Hypothalamus (tissue), 51 donors: ENCODE measurements around the gene TMEM59L.
"Not testable (repeated sequence)": the region's sequence is repeated elsewhere in the genome, so short reads cannot be mapped to it uniquely, and the experiment has no call there.

ENCODE experiments used
- DNase-seq, 51 donors: peaks; one replicate each; lab custom pipeline; 2025; lab: John Stamatoyannopoulos, UW

The TMEM59L gene

GRCh38 chr19:18612772-18613588, at the start of gene TMEM59L:
TSS of gene TMEM59L (plus strand) at chr19:18612870. CDS start at chr19:18612959, 89 bp downstream.
- DNase-seq: peak in 42 of 51 donors; percentile 8 to 77 (median 43)

- DNase-seq: no peak
Observed at GRCh38 chr19:18566953-18567352, 45.7 kb upstream of the TMEM59L start.

DNA sequence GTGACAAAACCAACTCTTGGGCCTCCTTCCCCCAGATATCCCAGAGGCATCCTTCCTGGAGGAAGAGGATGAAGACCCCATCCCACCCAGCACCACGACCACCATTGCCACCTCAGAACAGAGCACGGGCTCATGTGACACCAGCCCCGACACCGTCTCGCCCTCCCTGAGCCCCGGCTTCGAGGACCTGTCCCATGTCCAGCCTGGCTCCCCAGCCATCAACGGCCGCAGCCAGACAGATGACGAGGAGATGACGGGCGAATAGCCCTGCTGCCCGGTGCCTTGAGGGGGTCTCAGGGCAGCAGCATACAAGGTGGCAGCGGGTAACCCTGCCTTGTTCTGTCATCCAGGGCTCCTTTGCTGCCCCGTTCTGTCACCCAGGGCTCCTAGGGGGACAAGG, 44.3 kb upstream of the TMEM59L start:
- no peak for DNase-seq

DNA sequence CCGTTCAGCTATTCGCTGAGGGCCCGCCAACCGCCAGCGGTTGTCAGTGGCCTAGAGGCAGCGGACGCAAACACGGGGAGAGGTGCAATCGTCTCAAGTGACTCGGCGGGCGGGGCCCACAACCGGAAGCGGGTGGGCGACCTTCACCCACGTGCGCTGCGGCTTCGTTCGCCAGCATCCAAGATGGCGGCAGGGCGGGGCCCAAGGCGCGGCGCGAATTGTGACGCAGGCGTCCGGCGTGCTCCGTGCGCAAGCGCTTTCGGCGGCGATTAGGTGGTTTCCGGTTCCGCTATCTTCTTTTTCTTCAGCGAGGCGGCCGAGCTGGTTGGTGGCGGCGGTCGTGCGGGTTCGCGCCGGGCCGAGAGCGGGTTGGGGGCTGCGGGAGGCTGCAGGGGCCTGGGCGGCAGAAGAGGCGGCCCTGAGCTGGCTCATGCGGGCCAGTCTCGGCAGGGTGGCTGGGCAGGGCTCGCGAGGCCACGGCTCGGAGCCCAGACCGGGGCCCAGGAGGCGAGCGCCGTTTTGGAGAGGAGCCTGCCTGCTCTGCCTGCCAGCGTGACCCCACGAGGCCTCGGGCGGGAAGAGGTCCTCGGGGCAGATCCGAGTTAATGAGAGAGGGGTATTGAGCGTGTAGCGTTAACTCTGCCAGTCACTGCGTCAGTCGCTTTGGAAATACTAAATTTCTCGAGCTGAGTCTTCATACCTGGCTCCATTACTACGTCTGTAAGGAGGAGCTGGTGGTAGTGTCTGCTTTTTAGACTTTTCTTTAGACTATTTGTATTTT, 40.9 kb upstream of the TMEM59L start, which contains the start of gene UBA52:
Gene UBA52 (plus strand): TSS at position 294 of the 781 bp plus-strand sequence. CDS start 1,444 bp downstream, outside the sequence.
- peak; percentile 43 to 99 (median 96) for DNase-seq

DNA sequence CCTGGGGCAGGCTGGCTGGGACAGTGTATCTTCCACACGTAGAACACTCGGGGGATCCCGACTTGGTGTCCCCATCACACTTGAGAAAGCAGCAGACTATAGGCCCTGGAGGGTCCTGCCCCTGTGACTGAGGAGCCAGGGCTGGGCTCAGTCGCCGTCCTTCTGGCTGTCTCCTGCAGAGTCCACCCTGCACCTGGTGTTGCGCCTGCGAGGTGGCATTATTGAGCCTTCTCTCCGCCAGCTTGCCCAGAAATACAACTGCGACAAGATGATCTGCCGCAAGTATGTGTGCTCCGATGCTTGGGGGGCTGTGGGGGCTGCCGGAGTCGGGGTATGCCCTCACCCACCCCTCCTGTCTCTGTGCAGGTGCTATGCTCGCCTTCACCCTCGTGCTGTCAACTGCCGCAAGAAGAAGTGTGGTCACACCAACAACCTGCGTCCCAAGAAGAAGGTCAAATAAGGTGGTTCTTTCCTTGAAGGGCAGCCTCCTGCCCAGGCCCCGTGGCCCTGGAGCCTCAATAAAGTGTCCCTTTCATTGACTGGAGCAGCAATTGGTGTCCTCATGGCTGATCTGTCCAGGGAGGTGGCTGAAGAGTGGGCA, 37.9 kb upstream of the TMEM59L start:
- DNase-seq: no peak

- no peak for DNase-seq
Observed at GRCh38 chr19:18576383-18576782, 36.3 kb upstream of the TMEM59L start.

GRCh38 chr19:18577365-18577914, 35.2 kb upstream of the TMEM59L start:
- DNase-seq: no peak

GRCh38 chr19:18580311-18580710, 32.4 kb upstream of the TMEM59L start:
- DNase-seq: no peak

DNA sequence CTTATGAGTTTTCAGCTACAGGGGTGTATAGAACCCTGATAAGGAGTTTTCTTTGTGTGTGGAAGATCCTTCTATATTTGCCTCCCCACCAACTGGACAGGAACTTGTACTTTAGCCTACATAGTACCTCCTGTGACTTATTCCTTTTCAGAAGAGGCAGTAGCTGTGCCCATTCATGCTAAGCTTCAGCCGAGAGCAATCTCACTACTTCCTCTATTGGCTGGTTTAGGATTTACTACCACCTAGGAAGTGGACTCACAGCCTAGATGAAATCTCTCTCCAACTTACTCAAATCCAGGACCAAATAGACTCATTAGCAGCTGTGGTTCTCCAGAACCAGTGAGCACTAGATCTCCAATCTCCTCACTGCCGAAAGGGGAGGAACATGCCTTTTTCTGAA, 26.4 kb upstream of the TMEM59L start:
- DNase-seq: no peak

- DNase-seq: no peak
Observed at GRCh38 chr19:18587561-18587960, 25.1 kb upstream of the TMEM59L start.

DNA sequence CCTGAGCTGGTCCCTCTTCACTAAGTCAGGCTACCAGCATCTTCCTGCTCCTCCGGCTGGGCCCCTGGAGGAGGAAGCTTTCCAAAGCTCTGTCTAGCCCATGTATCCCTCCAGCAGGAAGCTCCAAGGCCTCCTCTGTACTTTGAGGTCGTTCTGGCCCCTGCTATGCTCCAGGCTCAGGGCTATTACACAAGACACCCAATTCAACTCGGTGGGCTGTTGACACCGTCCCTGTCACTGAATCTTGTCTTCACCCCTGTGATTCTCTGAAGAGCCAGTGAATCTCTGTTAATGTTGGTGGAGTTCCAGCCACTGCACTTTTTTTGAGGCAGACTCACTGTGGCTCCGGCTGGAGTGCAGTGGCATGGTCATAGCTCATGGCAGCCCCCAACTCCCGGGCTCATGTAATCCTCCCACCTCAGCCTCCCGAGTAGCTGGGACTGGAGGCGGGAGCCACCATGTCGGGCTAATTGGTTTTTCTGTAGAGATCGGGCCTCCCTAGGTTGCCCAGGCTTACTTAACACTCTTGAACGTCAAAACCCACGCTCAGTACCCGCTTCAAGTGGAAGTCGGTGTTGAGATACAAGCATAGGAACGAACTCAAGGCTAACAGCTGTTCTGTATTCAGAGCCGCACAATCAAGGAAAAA, 24.6 kb upstream of the TMEM59L start:
- DNase-seq: no peak

DNA sequence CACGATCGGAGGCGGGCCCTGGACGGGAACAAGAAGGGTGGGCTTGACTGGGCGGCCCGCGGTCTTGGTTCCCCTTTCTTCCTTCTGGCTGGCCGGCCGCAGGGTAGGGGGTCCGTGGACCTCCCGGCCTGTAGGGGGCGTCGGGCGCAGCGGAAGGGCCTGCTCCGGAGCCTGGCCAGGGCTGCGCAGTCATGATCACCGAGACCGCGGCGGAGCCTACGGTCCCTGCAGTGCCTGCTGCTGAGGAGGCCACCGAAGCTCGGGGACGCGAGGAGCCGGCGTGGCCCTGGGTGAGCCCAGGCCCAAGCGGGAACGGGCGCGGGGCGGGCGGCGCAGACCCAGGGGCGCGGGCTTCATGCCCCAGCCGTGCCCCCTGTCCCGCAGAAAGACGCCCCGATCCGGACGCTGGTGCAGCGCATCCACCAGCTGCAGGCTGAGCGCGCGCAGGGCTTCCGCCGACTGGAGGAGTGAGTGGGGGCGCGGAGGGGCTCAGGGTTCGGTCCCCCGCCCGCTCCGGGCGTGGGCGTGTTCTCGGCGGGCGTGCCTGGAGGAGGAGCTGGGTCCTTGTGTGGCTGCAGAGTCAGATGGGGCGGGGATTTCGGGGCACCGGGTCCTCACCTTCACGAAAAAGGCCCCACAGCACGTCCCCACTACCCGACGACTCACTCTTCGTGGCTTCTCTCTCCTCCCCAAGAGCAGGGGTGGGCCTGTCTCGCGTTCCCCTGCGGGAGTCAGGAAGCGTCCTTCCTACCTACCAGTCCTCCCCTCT, 23.9 kb upstream of the TMEM59L start, which contains the start of gene REX1BD:
Gene REX1BD (plus strand): TSS at position 188 of the 769 bp plus-strand sequence. CDS start 4 bp downstream, at position 192.
- peak; percentile 23 to 88 (median 69) for DNase-seq

- peak in 26 of 51 donors; percentile 10 to 67 (median 33) for DNase-seq
Observed at GRCh38 chr19:18589380-18590272, 23.0 kb upstream of the TMEM59L start.

DNA sequence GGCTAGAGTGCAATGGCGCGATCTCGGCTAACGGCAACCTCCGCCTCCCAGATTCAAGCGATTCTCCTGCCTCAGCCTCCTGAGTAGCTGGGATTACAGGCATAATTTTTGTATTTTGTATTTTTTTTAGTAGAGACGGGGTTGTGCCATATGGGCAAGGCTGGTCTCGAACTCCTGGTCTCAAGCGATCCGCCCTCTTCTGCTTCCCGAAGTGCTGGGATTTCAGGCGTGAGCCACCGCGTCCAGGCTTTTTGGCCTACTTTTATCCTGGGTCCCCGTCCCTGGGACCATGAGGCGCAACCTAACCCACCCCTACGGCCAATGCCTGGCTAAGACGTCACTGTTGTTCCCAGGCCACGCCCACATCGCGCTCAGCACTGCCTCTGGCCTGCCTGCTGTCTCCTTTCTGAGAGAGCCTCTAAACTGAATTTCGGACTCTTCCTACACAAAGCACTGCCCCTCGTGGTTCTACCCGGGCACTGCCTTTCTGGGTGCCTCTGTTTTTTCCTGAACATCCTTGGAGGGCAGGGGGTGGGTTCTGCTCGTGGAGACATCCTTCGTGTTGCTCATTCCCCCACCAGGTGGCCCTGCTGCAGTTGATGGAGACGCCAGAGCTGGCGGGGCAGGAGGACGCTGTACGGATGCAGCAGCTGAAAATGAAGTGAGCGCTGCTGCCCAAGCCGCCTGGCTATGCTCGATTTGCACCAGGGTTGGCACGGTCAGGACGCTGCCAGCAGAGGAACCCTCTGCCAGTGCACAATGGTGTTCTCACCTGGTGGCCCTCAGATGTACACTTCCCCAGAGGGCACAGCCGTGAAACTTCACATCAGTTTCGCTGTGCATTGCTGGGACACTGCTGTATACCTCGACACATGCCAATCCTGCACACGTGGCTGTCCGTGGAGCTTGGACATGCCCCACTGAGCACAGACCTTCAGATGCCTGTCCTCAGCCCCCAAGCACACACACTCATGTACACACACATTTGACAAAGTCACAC, 22.1 kb upstream of the TMEM59L start:
- DNase-seq: peak in 48 of 51 donors; percentile 13 to 89 (median 68)

GRCh38 chr19:18591735-18592385, 20.8 kb upstream of the TMEM59L start:
- no peak for DNase-seq

DNA sequence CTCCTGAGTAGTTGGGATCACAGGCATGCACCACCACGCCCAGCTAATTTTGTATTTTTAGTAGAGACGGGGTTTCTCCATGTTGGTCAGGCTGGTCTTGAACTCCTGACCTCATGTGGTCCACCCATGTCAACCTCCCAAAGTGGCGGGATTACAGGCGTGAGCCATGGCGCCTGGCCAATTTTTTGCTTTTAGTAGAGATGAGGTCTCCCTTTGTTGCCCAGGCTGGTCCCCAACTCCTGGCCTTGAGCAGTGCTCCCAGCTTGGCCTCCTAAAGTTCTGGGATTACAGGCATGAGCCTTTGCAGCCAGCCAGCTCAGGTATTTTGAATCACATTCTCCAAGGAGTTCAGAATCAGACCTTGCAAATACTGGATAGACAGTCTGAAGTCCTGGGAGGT, 19.9 kb upstream of the TMEM59L start:
- DNase-seq: not testable (repeated sequence)
